Sigmoid colon (tissue), 7 donors: ENCODE measurements around the gene QPCT. TPM values are rescaled to one million over a fixed set of nuclear protein-coding genes. Genes with fewer than 3 reads are reported as not detected.

Source experiments
- DNase-seq: peaks from one replicate; pipeline ENCODE4 v3.0.0-alpha.2; 2019
- H3K27ac ChIP-seq, 4 donors: fragments of 200-600 bp; sonication (generic); one replicate each; pipeline ENCODE4 v1.5.1; 2016 to 2019; ENCODE audit warnings: mild to moderate bottlenecking in 1 of 4
- H3K27me3 ChIP-seq, 3 donors: fragments of 200-600 bp; sonication (generic); one replicate each; pipeline ENCODE4 v1.5.1; 2019; ENCODE audit warnings: mild to moderate bottlenecking in 1 of 3
- H3K36me3 ChIP-seq, 4 donors: fragments of 200-600 bp; sonication (generic); one replicate each; pipeline ENCODE4 v1.5.1; 2016 to 2019
- H3K4me1 ChIP-seq, 4 donors: fragments of 200-600 bp; sonication (generic); one replicate each; pipeline ENCODE4 v1.5.1; 2017 to 2019
- H3K4me3 ChIP-seq, 4 donors: fragments of 200-600 bp; sonication (generic); one replicate each; pipeline ENCODE4 v1.5.1; 2017 to 2019; ENCODE audit warnings: mild to moderate bottlenecking in 2 of 4, moderate library complexity in 1 of 4
- H3K9me3 ChIP-seq, 4 donors: fragments of 200-600 bp in 3 of 4; sonication (generic) in 3 of 4; one replicate each; pipeline versions ENCODE4 v1.5.1 to v1.6.1; 2013 to 2019
- CTCF ChIP-seq, 4 experiments: fragments of 450-650 bp in 3 of 4; fragments of 200-600 bp in 1 of 4; IDR thresholded peaks; one replicate each; pipeline ENCODE4 v1.5.1; 2016 to 2019; ENCODE audit warnings: antibody characterized with exemption in 4 of 4, mild to moderate bottlenecking in 3 of 4, moderate library complexity in 2 of 4
- EP300 ChIP-seq, 4 donors: sonication (generic); formaldehyde crosslinking; IDR thresholded peaks; one replicate each; pipeline ENCODE4 v1.6.1; 2017; ENCODE audit warnings: antibody characterized with exemption in 4 of 4
- POLR2A ChIP-seq, 2 donors: fragments of 450-650 bp; IDR thresholded peaks; one replicate each; pipeline ENCODE4 v1.6.1; 2016; ENCODE audit warnings: antibody characterized with exemption in 2 of 2, mild to moderate bottlenecking in 2 of 2, moderate library complexity in 2 of 2
- POLR2AphosphoS5 ChIP-seq, 4 donors: sonication (generic); formaldehyde crosslinking; IDR thresholded peaks; one replicate each; pipeline ENCODE4 v1.6.1; 2017; ENCODE audit warnings: antibody characterized with exemption in 4 of 4
- WGBS, 2 donors: extraction: QIAGEN DNeasy Blood & Tissue Kit; methylation state at CpG; one replicate each; pipeline ENCODE4 v1.1.7; 2013; 5-methylcytosine and 5-hydroxymethylcytosine counted together
- intact Hi-C: fragments of 100-400 bp; cut with DNase I; formaldehyde crosslinking; loops from one replicate; pipeline ENCODE4 v1.15.1; 2023
- polyA plus RNA-seq, 3 donors: library from polyadenylated mRNA; stranded (reverse); fragments of 200-250 nt; gene quantifications; one replicate each; pipeline ENCODE4 v1.2.3, GENCODE V29; 2013
- total RNA-seq, 4 donors: library from RNA; depleted of rRNA; stranded (reverse); fragments of >200 nt; gene quantifications; one replicate each; pipeline ENCODE4 v1.1.0, GENCODE V29; 2016
- donor health status: healthy with polysubstance abuse.
- donor health status: Bipolar disorder and iron deficiency.
- donor health status: healthy.

Gene QPCT
- total and polyA plus RNA-seq, 7 donors, result 1.2 to 94.9 (median 65.8) TPM

DNA sequence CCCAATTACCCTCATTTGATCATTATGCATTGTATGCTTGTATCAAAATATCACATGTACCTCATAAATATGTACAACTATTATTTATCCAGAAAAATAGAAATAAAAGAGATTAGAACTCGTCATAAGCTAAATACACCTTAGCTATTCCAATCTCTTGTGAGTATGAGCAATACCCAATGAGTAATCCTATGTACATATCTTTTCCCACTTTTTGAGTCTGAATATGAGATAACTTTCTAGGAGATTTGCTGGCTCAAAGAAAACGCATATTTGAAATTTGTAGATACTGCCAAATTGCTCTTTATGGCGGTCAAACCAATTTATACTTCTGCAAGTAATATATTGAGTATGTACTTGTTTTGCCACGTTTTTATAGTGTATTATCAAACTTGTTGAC, 43.9 kb upstream of the QPCT start:
- no peak overlapping the region for H3K27ac ChIP-seq
- TF ChIP-seq POLR2AphosphoS5 (IDR thresholded peaks at IDR 0.05) (no peak), CTCF (IDR thresholded peaks at IDR 0.05) (no peak)
- H3K4me1 ChIP-seq, result peaks cover 0 to 36% (median 14%) of the 10 kb centered on the region in 4 donors
- H3K9me3 ChIP-seq, result no peaks in the 10 kb centered on the region
- H3K27me3 ChIP-seq, result no peaks in the 10 kb centered on the region
- no peaks in the 10 kb centered on the region for H3K36me3 ChIP-seq
- no peak overlapping the region for H3K4me3 ChIP-seq
- intact Hi-C loops, result no loop called here
- no peak for DNase-seq
- 87 to 93% methylated on average over 4 of the region's 4 CpGs for WGBS, 2 donors

- intact Hi-C loops, result no loop called here
- TF ChIP-seq EP300 (IDR thresholded peaks at IDR 0.05), result no peak
- TF ChIP-seq POLR2A (IDR thresholded peaks at IDR 0.05), result no peak
- TF ChIP-seq POLR2AphosphoS5 (IDR thresholded peaks at IDR 0.05), result no peak
- no peak for TF ChIP-seq CTCF (IDR thresholded peaks at IDR 0.05)
- H3K27me3 ChIP-seq, result no peaks in the 10 kb centered on the region
- 58 to 77% methylated on average over 2 of the region's 2 CpGs for WGBS, 2 donors
- peaks cover 0 to 36% (median 14%) of the 10 kb centered on the region in 4 donors for H3K4me1 ChIP-seq
- H3K4me3 ChIP-seq, result no peak overlapping the region
- H3K27ac ChIP-seq, result peak overlapping the region in 1 of 4 donors; percentile 7
- no peak for DNase-seq
- H3K9me3 ChIP-seq, result no peaks in the 10 kb centered on the region
- H3K36me3 ChIP-seq, result no peaks in the 10 kb centered on the region
Measured at GRCh38 chr2:37301408-37301807, 43.0 kb upstream of the QPCT start.

DNA sequence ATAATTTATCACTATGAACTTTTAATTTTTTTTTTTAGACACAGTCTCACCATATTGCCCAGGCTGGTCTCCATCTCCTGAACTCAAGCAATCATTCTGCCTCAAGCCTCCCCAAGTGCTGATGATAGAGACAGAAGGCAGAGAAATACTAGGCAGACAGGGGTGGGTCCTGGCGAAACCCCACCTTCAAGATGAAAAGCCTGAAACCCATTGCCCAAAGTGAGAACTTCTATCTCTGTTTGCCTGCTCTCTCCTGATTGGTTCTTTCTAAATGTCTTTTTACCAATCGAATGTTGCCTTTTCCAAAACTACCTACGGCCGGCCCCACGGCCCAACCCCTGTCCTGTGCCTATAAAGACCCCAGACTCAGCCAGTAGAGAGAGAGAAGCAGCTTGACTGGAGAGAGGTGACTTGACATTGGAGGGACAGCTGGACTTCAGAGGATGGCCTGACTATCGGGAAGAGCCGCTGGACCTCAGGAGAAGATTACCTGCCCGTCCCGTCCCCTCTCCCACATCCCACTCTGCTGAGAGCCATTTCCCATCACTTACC, 41.7 kb upstream of the QPCT start:
- intact Hi-C loops, result no loop called here
- H3K4me3 ChIP-seq, result no peak overlapping the region
- no peak for DNase-seq
- no peaks in the 10 kb centered on the region for H3K27me3 ChIP-seq
- H3K27ac ChIP-seq, result no peak overlapping the region
- 97 to 99% methylated on average over 9 of the region's 9 CpGs for WGBS, 2 donors
- peaks cover 0 to 37% (median 13%) of the 10 kb centered on the region in 4 donors for H3K4me1 ChIP-seq
- no peaks in the 10 kb centered on the region for H3K36me3 ChIP-seq
- TF ChIP-seq CTCF (IDR thresholded peaks at IDR 0.05), result no peak
- TF ChIP-seq POLR2A (IDR thresholded peaks at IDR 0.05), result no peak
- TF ChIP-seq POLR2AphosphoS5 (IDR thresholded peaks at IDR 0.05), result no peak
- TF ChIP-seq EP300 (IDR thresholded peaks at IDR 0.05), result no peak
- no peaks in the 10 kb centered on the region for H3K9me3 ChIP-seq

GRCh38 chr2:37306024-37306423, 38.4 kb upstream of the QPCT start:
- no peak for TF ChIP-seq POLR2AphosphoS5 (IDR thresholded peaks at IDR 0.05)
- no peak for TF ChIP-seq EP300 (IDR thresholded peaks at IDR 0.05)
- TF ChIP-seq CTCF (IDR thresholded peaks at IDR 0.05), result no peak
- TF ChIP-seq POLR2A (IDR thresholded peaks at IDR 0.05), result no peak
- Histone ChIP-seq H3K27me3 (no peaks in the 10 kb centered on the region), H3K4me1 (peaks cover 0 to 42% (median 22%) of the 10 kb centered on the region in 4 donors), H3K36me3 (no peaks in the 10 kb centered on the region), H3K4me3 (no peak overlapping the region), H3K27ac (no peak overlapping the region), H3K9me3 (no peaks in the 10 kb centered on the region)
- 18 to 68% methylated on average over 3 of the region's 3 CpGs for WGBS, 2 donors
- intact Hi-C loops, result no loop called here
- no peak for DNase-seq

DNA sequence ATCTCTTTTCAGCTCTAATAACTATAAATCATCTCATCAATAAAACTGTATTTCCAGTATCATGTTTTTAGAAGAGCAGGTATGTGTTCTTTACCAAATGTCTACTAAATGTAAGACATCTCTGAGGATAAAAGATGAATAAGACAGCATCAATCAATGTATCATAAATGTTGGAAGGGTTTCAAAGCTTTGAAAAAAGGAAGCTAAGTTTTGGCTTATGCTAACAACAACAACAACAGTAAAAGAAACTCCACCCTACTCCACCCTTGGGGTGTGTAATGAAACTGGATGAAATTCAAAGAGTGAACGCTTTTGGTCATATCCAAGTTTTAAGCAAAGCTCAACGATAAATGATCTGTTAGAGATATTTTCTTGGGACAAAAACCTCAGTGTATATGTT, 36.9 kb upstream of the QPCT start:
- Histone ChIP-seq H3K27ac (no peak overlapping the region), H3K9me3 (no peaks in the 10 kb centered on the region), H3K27me3 (no peaks in the 10 kb centered on the region), H3K36me3 (no peaks in the 10 kb centered on the region), H3K4me3 (no peak overlapping the region), H3K4me1 (peaks cover 0 to 45% (median 29%) of the 10 kb centered on the region in 4 donors)
- 21 to 76% methylated on average over 2 of the region's 2 CpGs for WGBS, 2 donors
- no peak for DNase-seq
- intact Hi-C loops, result no loop called here
- TF ChIP-seq POLR2AphosphoS5 (IDR thresholded peaks at IDR 0.05) (no peak), POLR2A (IDR thresholded peaks at IDR 0.05) (no peak), EP300 (IDR thresholded peaks at IDR 0.05) (no peak), CTCF (IDR thresholded peaks at IDR 0.05) (no peak)
